Measurements from ENCODE around the gene LCE1F.

DNA sequence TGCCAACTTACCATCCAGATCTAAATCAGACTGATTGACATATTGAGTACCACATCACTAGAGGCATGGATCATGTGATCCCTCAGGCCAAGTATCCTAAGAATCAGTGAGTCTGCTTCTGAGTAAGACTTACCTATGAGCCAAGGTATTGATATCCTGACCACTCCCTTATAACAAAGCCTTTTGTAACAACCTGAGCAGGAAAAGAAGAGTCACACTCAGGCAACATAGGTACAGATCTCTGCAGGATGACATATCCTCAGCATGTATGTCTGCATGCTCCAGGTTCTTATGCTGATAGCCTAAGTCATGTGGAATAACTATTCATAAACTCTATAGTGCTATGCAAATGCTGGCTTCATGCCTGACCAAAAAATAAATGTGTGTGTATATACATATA, 50.0 kb downstream of the LCE1F start:
- TF ChIP-seq, protein P1, sequence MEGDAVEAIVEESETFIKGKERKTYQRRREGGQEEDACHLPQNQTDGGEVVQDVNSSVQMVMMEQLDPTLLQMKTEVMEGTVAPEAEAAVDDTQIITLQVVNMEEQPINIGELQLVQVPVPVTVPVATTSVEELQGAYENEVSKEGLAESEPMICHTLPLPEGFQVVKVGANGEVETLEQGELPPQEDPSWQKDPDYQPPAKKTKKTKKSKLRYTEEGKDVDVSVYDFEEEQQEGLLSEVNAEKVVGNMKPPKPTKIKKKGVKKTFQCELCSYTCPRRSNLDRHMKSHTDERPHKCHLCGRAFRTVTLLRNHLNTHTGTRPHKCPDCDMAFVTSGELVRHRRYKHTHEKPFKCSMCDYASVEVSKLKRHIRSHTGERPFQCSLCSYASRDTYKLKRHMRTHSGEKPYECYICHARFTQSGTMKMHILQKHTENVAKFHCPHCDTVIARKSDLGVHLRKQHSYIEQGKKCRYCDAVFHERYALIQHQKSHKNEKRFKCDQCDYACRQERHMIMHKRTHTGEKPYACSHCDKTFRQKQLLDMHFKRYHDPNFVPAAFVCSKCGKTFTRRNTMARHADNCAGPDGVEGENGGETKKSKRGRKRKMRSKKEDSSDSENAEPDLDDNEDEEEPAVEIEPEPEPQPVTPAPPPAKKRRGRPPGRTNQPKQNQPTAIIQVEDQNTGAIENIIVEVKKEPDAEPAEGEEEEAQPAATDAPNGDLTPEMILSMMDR (IDR thresholded peaks at IDR 0.05): no peak
- TF ChIP-seq POLR2AphosphoS5 (IDR thresholded peaks at IDR 0.05) (no peak), POLR2A (IDR thresholded peaks at IDR 0.05) (no peak)

Data from upper lobe of left lung (tissue), 4 donors.